Measurements from ENCODE around the gene SYPL1.

The SYPL1 gene

DNA sequence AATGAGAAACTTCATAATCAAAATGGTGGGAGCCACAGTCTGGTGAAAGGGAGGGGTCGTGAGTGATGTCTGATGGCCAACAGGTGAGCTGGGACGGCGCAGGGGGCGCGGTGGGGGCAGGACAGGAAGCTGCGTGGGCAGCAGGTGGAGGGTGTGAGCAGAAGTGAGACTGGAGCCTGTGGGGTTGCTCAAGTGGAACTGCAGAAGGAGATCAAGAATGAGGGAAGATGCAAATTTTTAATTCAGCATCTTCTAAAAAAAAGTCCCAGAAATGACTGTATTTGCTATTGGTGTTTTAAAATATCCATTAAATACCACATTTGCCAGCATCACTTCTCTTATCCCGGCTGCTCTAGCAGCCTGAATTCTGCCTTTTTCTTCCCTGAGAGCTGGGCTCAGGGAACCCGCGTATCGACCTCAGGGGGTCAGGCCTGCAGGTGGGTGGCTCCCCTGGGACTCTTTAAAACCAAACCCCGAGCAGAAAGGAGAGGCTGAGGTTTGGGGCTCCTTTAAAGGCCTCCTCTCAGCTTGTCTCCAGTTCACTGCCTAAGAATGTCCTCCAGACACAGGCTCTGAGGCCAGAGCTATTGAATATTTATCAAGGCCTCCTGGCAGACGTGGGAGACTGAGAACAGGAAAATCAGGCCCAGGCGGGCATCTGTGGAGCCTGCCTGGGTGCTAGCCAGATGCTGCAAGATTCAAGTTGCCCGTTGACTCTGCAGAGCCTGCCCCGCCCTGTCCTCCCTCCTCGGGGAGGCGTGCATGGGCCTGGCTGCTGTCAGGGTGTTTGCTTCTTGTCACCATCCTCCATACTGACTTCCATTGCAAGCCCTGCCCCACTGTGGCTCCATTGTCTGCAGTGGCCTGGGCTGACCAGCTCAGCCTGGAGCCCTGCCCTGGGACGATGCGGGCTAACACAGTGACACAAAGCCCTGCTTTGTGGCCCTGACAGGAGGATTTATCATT, 53.9 kb downstream of the SYPL1 start:
- peak; percentile 79 for DNase-seq (ENCODE audit: extremely low spot score)
- CTCF ChIA-PET: interaction anchor here (0.6 to 7.8 kb wide), 24 partner anchors 10 to 432 kb away, joined by 3 to 163 read pairs (median 4); partner anchors contain the start of gene SYPL1
- TF ChIP-seq, protein P1, sequence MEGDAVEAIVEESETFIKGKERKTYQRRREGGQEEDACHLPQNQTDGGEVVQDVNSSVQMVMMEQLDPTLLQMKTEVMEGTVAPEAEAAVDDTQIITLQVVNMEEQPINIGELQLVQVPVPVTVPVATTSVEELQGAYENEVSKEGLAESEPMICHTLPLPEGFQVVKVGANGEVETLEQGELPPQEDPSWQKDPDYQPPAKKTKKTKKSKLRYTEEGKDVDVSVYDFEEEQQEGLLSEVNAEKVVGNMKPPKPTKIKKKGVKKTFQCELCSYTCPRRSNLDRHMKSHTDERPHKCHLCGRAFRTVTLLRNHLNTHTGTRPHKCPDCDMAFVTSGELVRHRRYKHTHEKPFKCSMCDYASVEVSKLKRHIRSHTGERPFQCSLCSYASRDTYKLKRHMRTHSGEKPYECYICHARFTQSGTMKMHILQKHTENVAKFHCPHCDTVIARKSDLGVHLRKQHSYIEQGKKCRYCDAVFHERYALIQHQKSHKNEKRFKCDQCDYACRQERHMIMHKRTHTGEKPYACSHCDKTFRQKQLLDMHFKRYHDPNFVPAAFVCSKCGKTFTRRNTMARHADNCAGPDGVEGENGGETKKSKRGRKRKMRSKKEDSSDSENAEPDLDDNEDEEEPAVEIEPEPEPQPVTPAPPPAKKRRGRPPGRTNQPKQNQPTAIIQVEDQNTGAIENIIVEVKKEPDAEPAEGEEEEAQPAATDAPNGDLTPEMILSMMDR (IDR thresholded peaks at IDR 0.05; ENCODE audit: control extremely low read depth, extremely low read depth, low read depth, missing control alignments): no peak
- POLR2A ChIA-PET: interaction anchor here (0.5 kb wide), 1 partner anchor 163 kb away, joined by 3 read pairs; no protein-coding TSS in a partner anchor

DNA sequence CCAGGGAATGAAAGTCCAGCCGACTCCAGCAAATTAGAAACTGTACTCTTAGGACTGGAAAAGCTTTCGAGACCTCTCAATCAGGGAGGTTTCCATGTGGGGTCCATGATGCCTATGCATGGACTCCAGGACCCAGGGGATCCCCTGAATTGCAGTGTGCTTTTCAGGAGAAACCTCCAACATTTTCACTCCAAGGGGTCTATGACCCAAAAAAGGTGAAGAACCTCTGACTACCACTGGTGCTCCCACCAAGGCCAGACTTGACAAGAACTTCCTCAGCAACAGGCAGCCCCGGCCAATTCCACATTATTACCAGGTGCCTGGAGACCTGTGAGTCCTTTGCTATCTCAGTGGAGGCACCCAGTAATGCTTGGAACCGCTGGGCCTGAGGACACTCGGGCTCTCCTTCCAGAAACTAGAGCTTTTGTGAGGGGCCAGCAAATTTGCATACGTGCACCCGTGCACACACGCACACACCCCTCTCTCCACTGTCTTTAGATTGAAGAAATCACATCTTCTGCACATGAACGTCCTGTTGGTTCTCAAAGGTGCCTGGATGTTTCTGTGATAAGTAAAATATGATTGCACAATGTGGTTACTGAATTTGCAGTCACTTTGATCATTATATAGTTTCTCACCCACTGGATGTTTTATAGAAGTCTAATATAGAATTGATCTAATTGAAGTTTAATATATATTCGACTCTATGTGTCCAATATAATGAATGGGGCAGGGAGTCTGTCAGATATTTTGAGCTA, 54.7 kb downstream of the SYPL1 start:
- ChIA-PET POLR2A (no interaction called here), CTCF (interaction anchor here (0.7 to 7.8 kb wide), 25 partner anchors 10 to 587 kb away, joined by 3 to 163 read pairs (median 4); partner anchors contain the start of gene SYPL1)
- DNase-seq (ENCODE audit: extremely low spot score): no peak
- TF ChIP-seq, protein P1 (IDR thresholded peaks at IDR 0.05; ENCODE audit: control extremely low read depth, extremely low read depth, low read depth, missing control alignments): no peak

DNA sequence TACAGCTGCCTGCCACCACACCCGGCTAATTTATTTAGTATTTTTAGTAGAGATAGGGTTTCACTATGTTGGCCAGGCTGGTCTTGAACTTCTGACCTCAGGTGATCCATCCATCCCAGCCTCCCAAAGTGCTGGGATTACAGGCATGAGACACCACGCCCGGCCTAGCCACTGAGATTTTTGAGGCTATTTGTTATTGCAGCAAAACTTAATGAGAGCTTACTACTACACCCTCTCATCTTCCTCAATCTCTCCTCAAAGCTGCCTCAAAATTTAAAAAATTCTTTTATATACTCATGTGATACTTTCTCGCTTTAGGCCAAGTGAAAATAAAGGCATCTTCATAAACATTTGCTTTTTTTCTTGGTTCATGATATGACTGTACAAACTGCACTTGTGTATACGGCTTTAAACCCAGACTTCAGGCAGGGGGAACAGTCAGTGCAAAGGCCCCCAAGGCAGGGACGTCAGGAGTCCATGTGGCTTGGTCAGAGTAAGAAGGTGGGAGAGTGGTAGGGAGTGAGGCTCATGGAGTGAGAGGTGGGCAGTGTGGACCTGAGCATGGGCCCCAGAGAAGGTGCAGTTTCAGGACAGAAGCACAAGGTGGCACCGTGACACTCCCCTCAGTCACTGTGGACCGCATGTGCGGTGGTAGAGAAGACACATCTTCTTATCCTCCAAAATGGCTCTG, 55.5 kb downstream of the SYPL1 start:
- DNase-seq (ENCODE audit: extremely low spot score): peak; percentile 82
- ChIA-PET CTCF (interaction anchor here (0.7 to 7.8 kb wide), 22 partner anchors 10 to 587 kb away, joined by 3 to 163 read pairs (median 4); partner anchors contain the start of gene SYPL1), POLR2A (no interaction called here)
- TF ChIP-seq, protein P1 (IDR thresholded peaks at IDR 0.05; ENCODE audit: control extremely low read depth, extremely low read depth, low read depth, missing control alignments): peak; percentile 94

DNA sequence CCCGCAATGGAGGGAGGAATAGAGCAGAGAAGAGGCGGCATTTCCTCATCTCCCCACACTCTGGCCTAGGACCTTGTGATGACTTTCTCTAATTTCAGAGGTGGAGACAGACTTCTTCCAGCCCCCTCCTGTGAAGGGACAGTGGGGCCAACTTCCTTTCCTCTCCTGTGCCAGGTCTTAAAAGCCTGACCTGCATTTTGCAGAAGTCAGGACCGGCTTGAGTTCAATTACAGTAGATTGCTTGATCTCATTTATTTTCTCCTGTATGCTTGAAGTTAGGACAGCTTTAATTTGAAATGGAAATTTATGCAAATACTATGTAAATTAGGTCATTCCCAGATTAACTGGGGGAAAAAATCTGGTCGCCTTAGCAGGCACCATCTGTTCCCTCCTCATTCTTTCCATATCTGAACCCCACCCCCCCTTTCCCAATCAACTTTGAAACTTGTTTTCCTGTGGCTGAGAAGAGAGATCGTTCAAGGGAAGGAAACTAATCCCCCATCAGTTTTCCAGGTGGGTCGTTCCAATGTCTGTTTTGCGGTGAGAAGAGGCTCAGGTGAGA, 57.1 kb downstream of the SYPL1 start:
- no peak for DNase-seq (ENCODE audit: extremely low spot score)

DNA sequence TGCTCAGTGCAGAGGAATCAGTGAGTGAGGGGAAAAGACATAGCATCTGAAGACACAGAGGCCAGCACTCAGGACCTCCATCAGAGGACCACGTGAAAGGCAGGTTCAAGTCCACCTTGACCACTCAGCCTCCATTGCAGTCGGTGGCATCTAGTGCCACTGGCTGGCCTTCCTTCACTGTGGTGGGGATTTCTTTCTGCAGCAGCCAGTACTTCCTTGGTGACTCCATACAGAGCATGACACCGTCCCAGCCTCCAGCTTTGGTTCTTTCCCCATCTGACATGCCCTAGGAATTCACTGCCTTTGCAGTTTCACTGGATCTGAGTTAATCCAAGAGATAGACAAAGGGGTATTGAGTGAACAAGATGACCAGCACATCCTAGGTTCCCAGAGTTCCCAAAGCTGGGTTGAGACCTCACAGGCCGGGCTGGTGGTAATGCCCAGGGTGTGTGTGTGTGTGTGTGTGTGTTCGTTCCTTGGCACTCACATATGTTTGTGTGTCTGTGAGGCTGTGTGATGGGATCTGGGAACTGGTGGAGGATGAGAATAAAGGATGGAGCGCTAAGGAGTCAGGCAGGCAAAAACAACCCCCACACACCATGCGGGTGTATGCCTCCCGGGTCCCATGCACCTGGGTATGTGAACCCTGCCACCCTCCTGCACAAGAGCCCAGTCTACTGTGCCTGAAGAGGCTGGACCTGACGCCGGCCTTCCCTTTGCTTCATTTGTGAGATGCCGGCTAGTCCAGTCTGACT, 57.8 kb downstream of the SYPL1 start:
- TF ChIP-seq, protein P1 (IDR thresholded peaks at IDR 0.05; ENCODE audit: control extremely low read depth, extremely low read depth, low read depth, missing control alignments): no peak
- ChIA-PET CTCF (interaction anchor here (5.7 to 7.8 kb wide), 2 partner anchors 100 to 112 kb away, joined by 47 to 163 read pairs; no protein-coding TSS in a partner anchor), POLR2A (no interaction called here)
- no peak for DNase-seq (ENCODE audit: extremely low spot score)

More for the DNA sequence above, 57.1 kb downstream of the SYPL1 start:
- TF ChIP-seq, protein P1 (IDR thresholded peaks at IDR 0.05; ENCODE audit: control extremely low read depth, extremely low read depth, low read depth, missing control alignments): no peak
- ChIA-PET POLR2A (no interaction called here), CTCF (interaction anchor here (1.1 to 7.8 kb wide), 5 partner anchors 13 to 462 kb away, joined by 3 to 163 read pairs (median 47); no protein-coding TSS in a partner anchor)

Data from GM10248 (cell line).